Neuronal stem cell (in vitro differentiated cells): ENCODE results near the gene MYL2.

ENCODE experiments used
- DNase-seq: peaks from one replicate; pipeline ENCODE4 v3.0.0-alpha.2; 2013; ENCODE audit warnings: low spot score
- H2AFZ ChIP-seq: one replicate; pipeline ENCODE4 v1.6.1; 2013; ENCODE audit warnings: mild to moderate bottlenecking, low read length, inconsistent platforms
- H2AK5ac ChIP-seq: 2 replicates; pipeline ENCODE4 v1.6.1; 2013; ENCODE audit warnings: low read depth, mild to moderate bottlenecking, inconsistent platforms, low read length, moderate library complexity, mixed read lengths
- H2BK120ac ChIP-seq: 2 replicates; pipeline ENCODE4 v1.6.1; 2013; ENCODE audit warnings: low read depth, mild to moderate bottlenecking, inconsistent platforms, low read length, moderate library complexity, mixed read lengths
- H2BK12ac ChIP-seq: one replicate; pipeline ENCODE4 v1.6.1; 2013; ENCODE audit warnings: low read length, inconsistent platforms
- H2BK15ac ChIP-seq: 2 replicates; pipeline ENCODE4 v1.6.1; 2013; ENCODE audit warnings: mild to moderate bottlenecking, low read length, inconsistent platforms, mixed read lengths
- H2BK5ac ChIP-seq: one replicate; pipeline ENCODE4 v1.6.1; 2013; ENCODE audit warnings: inconsistent platforms, mild to moderate bottlenecking, low read length, moderate library complexity
- H3K14ac ChIP-seq: one replicate; pipeline ENCODE4 v1.6.1; 2013; ENCODE audit warnings: low read length, inconsistent platforms
- H3K18ac ChIP-seq: 2 replicates; pipeline ENCODE4 v1.6.1; 2013; ENCODE audit warnings: low read length, inconsistent platforms
- H3K23ac ChIP-seq: 2 replicates; pipeline ENCODE4 v1.6.1; 2013; ENCODE audit warnings: low read depth, mild to moderate bottlenecking, mixed read lengths, low read length, inconsistent platforms; ENCODE audit not compliant: poor library complexity
- H3K27ac ChIP-seq: replicated peaks from 3 replicates; pipeline ENCODE4 v1.5.1; 2013; ENCODE audit warnings: low read length, inconsistent platforms
- H3K27me3 ChIP-seq, 3 experiments: 2 replicates each; pipeline ENCODE4 v1.6.1; 2013; ENCODE audit warnings: low read length in 3 of 3, mild to moderate bottlenecking in 2 of 3, inconsistent platforms in 1 of 3, low read depth in 1 of 3, mixed read lengths in 1 of 3, moderate library complexity in 1 of 3; ENCODE audit not compliant: control insufficient read depth in 3 of 3, insufficient read depth in 3 of 3
- H3K36me3 ChIP-seq, 2 donors: replicated peaks in 1 of 2; 2 replicates each; pipeline ENCODE4 v1.6.1; 2013; ENCODE audit warnings: low read length in 2 of 2; ENCODE audit not compliant: control insufficient read depth in 2 of 2, insufficient read depth in 2 of 2
- H3K4ac ChIP-seq: 2 replicates; pipeline ENCODE4 v1.6.1; 2013; ENCODE audit warnings: inconsistent platforms, mild to moderate bottlenecking, low read length, moderate library complexity
- H3K4me1 ChIP-seq, 2 donors: 1 replicate in 1 of 2; 2 replicates in 1 of 2; pipeline ENCODE4 v1.6.1; 2013; ENCODE audit warnings: low read length in 2 of 2, low read depth in 1 of 2; ENCODE audit not compliant: control insufficient read depth in 2 of 2, insufficient read depth in 1 of 2
- H3K4me2 ChIP-seq: one replicate; pipeline ENCODE4 v1.6.1; 2013; ENCODE audit warnings: mild to moderate bottlenecking, low read length, inconsistent platforms; ENCODE audit not compliant: insufficient read depth, poor library complexity, severe bottlenecking
- H3K4me3 ChIP-seq, 2 donors: 2 replicates each; pipeline ENCODE4 v1.5.1; 2013; ENCODE audit warnings: low read length in 2 of 2, mild to moderate bottlenecking in 2 of 2, inconsistent platforms in 1 of 2, moderate library complexity in 1 of 2
- H3K79me1 ChIP-seq: one replicate; pipeline ENCODE4 v1.6.1; 2013; ENCODE audit warnings: low read depth, mild to moderate bottlenecking, inconsistent platforms, low read length, moderate library complexity
- H3K9ac ChIP-seq: one replicate; pipeline ENCODE4 v1.6.1; 2013; ENCODE audit warnings: mild to moderate bottlenecking, low read depth, low read length, inconsistent platforms; ENCODE audit not compliant: poor library complexity
- H3K9me3 ChIP-seq, 2 donors: replicated peaks in 1 of 2; 2 replicates each; pipeline versions ENCODE3 to v1.6.1; 2013; ENCODE audit warnings: low read length in 2 of 2, mild to moderate bottlenecking in 2 of 2, inconsistent platforms in 1 of 2, low read depth in 1 of 2, mixed read lengths in 1 of 2, moderate library complexity in 1 of 2; ENCODE audit not compliant: control insufficient read depth in 2 of 2, insufficient read depth in 1 of 2
- H4K8ac ChIP-seq: one replicate; pipeline ENCODE4 v1.6.1; 2013; ENCODE audit warnings: low read depth, mild to moderate bottlenecking, inconsistent platforms, low read length, moderate library complexity
- H4K91ac ChIP-seq: one replicate; pipeline ENCODE4 v1.6.1; 2013; ENCODE audit warnings: low read length, low read depth, mild to moderate bottlenecking, inconsistent platforms; ENCODE audit not compliant: poor library complexity
- WGBS, 2 donors: extraction: QIAGEN DNeasy Blood & Tissue Kit; methylation state at CpG; one replicate each; pipeline ENCODE4 v1.1.7; 2013; ENCODE audit warnings: missing lambda C conversion rate in 2 of 2, mixed read lengths in 1 of 2; ENCODE audit not compliant: insufficient read length in 2 of 2, insufficient replicate concordance in 1 of 2; ENCODE audit errors: extremely low coverage in 2 of 2; 5-methylcytosine and 5-hydroxymethylcytosine counted together

MYL2 gene

DNA sequence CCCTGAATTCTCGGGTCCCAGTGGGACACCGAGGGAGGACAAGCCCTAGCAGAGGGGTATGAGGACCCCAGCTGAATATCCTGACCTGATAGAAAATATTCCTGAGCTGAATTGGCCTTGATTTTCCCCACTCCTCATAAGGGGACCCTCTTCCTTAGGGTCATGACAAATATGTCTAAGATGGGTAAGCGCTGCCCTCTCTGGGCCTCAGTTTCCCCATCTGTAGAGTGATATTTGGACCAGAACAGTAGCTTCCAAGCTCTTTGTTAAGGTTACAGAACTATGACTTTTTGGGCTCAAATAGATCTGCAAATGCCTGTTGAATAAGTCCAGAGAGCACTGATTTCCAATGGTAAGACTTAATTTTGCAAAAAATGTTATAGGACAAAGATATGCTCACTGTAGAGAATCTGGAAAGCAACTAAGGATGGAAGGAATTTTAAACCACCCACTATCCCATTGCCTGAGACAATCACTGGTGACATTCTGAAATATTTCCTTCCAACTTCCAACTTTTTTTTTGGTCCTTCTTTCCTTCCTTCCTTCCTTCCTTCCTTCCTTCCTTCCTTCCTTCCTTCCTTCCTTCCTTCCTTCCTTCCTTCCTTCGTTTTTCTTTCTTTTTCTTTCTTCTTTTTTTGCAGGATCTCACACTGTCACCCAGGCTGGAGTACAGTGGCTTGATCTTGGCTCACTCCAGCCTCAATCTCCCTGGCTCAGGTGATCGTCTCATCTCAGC lies 32.0 kb downstream of the MYL2 start:
- no peak overlapping the region for H3K4me3 ChIP-seq
- no peak overlapping the region for H2BK5ac ChIP-seq

DNA sequence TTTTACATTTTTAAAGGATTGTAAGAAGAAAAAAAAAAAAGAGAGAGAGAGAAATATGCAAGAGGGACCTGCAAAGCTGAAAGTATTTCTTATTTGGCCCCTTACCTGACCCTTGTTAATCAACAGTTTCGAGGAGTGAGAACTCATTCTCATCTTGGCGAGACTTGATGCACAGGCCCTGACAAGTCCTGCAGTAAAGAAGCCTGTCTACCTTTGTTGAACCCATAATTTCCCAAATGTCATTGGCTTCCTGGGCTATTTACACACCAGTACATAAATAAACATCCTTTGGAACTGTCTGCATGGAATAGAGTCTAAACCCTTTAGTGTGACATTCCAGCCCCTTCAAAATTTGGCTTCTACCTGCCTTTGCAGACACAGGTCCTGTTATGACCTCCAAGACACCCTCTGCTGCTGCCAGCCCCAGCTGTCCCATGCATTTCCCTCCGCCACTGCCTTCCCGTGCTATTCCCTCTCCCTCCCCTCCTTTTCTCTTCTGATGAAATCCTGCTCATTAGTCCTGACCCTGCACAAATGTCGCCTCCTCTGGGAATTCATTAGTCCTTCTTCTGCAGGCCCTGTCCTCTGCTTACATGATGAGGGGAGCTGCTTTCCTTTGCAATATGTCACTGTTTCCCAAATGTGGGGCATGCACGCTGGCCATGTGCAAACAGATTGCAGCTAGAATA lies 35.1 kb downstream of the MYL2 start:
- H3K18ac ChIP-seq = no peak overlapping the region
- H3K4me2 ChIP-seq = no peak overlapping the region
- H3K4me1 ChIP-seq = peaks cover 0 to 2% of the 10 kb centered on the region in 2 donors
- H3K23ac ChIP-seq = no peak overlapping the region
- H2BK15ac ChIP-seq = no peak overlapping the region
- no peak overlapping the region for H3K14ac ChIP-seq
- H3K27me3 ChIP-seq = peaks cover 0 to 4% (median 0%) of the 10 kb centered on the region in 3 experiments
- no peaks in the 10 kb centered on the region for H3K36me3 ChIP-seq
- H3K9ac ChIP-seq = no peak overlapping the region
- H3K4me3 ChIP-seq = no peak overlapping the region
- no peak overlapping the region for H2BK5ac ChIP-seq
- H3K9me3 ChIP-seq = no peaks in the 10 kb centered on the region
- no peak overlapping the region for H4K8ac ChIP-seq
- no peaks in the 10 kb centered on the region for H3K79me1 ChIP-seq
- H3K27ac ChIP-seq = peak overlapping the region; percentile 37
- WGBS, 2 donors = no CpG with 5 or more reads among the region's 6 CpGs
- no peak overlapping the region for H2AK5ac ChIP-seq
- no peak overlapping the region for H4K91ac ChIP-seq
- H3K4ac ChIP-seq = no peak overlapping the region
- H2BK12ac ChIP-seq = no peak overlapping the region
- H2BK120ac ChIP-seq = no peak overlapping the region
- peak overlapping the region; percentile 61 for H2AFZ ChIP-seq
- DNase-seq = peak; percentile 49

More for the DNA sequence above, 32.0 kb downstream of the MYL2 start:
- H3K9me3 ChIP-seq = no peaks in the 10 kb centered on the region
- H3K36me3 ChIP-seq = no peaks in the 10 kb centered on the region
- no peak overlapping the region for H3K18ac ChIP-seq
- peaks cover 0 to 2% of the 10 kb centered on the region in 2 donors for H3K4me1 ChIP-seq
- H3K27ac ChIP-seq = no peak overlapping the region
- H2AK5ac ChIP-seq = no peak overlapping the region
- H3K4ac ChIP-seq = no peak overlapping the region
- DNase-seq = no peak
- no CpG with 5 or more reads among the region's 5 CpGs for WGBS, 2 donors
- H2BK12ac ChIP-seq = no peak overlapping the region
- no peak overlapping the region for H3K14ac ChIP-seq
- H4K8ac ChIP-seq = no peak overlapping the region
- H3K9ac ChIP-seq = no peak overlapping the region
- no peak overlapping the region for H4K91ac ChIP-seq
- no peak overlapping the region for H3K4me2 ChIP-seq
- H3K79me1 ChIP-seq = no peaks in the 10 kb centered on the region
- peaks cover 0 to 8% (median 0%) of the 10 kb centered on the region in 3 experiments for H3K27me3 ChIP-seq
- H2AFZ ChIP-seq = no peak overlapping the region
- no peak overlapping the region for H2BK120ac ChIP-seq
- no peak overlapping the region for H2BK15ac ChIP-seq
- no peak overlapping the region for H3K23ac ChIP-seq

DNA sequence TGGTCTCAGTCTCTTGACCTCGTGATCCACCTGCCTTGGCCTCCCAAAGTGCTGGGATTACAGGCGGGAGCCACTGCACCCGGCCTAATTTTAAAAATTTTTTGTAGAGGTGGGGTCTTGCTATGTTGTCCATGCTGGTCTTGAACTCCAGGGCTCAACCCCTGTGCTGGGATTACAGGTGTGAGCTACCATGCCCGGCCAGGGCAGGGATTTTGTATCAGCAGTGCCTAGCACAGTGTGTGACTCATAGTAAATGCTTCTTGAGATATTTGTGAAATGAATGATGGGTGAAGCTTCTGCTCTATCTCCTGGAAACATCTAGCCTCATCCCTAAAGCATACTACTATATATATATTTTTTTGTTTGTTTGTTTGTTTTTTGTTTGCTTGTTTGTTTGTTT lies 37.1 kb downstream of the MYL2 start:
- Histone ChIP-seq H3K27ac (no peak overlapping the region), H3K18ac (no peak overlapping the region), H2BK15ac (no peak overlapping the region), H3K4me2 (no peak overlapping the region), H3K9me3 (no peaks in the 10 kb centered on the region), H3K36me3 (no peaks in the 10 kb centered on the region), H2BK5ac (no peak overlapping the region), H2AFZ (no peak overlapping the region), H4K91ac (no peak overlapping the region), H3K4ac (no peak overlapping the region), H3K79me1 (no peaks in the 10 kb centered on the region), H3K4me1 (peaks cover 0 to 2% of the 10 kb centered on the region in 2 donors), H3K14ac (no peak overlapping the region), H2BK12ac (no peak overlapping the region), H2AK5ac (no peak overlapping the region), H3K9ac (no peak overlapping the region), H3K27me3 (peaks cover 0 to 4% (median 0%) of the 10 kb centered on the region in 3 experiments), H4K8ac (no peak overlapping the region), H3K23ac (no peak overlapping the region), H3K4me3 (no peak overlapping the region), H2BK120ac (no peak overlapping the region)
- WGBS, 2 donors = no CpG with 5 or more reads among the region's 4 CpGs
- no peak for DNase-seq

DNA sequence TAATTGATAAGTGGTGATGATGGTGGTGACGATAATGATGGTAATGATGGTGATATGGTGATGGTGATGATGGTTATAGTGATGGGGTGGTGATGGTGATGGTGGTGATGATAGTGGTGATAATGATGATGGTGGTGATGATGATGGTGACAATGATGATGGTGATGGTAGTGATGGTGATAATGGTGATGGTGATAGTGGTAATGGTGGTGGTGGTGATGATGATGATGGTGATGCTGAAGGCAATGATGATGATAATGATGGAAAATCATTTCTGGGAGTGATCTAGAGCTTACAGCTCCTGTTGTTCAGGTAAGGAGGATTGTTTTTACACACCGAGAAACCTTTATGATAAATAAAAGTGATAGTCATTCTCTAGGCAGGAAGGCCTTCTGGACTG lies 39.7 kb downstream of the MYL2 start:
- no peak overlapping the region for H2BK5ac ChIP-seq

More for the DNA sequence above, 39.7 kb downstream of the MYL2 start:
- H3K4me2 ChIP-seq = no peak overlapping the region
- H2BK120ac ChIP-seq = no peak overlapping the region
- H3K9me3 ChIP-seq = no peaks in the 10 kb centered on the region
- H3K4me1 ChIP-seq = peaks cover 0 to 2% of the 10 kb centered on the region in 2 donors
- no peak overlapping the region for H4K91ac ChIP-seq
- H3K9ac ChIP-seq = no peak overlapping the region
- H2AK5ac ChIP-seq = no peak overlapping the region
- no peaks in the 10 kb centered on the region for H3K36me3 ChIP-seq
- H3K23ac ChIP-seq = no peak overlapping the region
- H2BK15ac ChIP-seq = no peak overlapping the region
- H3K27ac ChIP-seq = no peak overlapping the region
- no peak overlapping the region for H3K14ac ChIP-seq
- peaks cover 0 to 4% (median 0%) of the 10 kb centered on the region in 3 experiments for H3K27me3 ChIP-seq
- H3K4ac ChIP-seq = no peak overlapping the region
- no peak overlapping the region for H3K18ac ChIP-seq
- H3K79me1 ChIP-seq = no peaks in the 10 kb centered on the region
- H2AFZ ChIP-seq = no peak overlapping the region
- DNase-seq = no peak
- no CpG with 5 or more reads among the region's 2 CpGs for WGBS, 2 donors
- H4K8ac ChIP-seq = no peak overlapping the region
- H2BK12ac ChIP-seq = no peak overlapping the region
- no peak overlapping the region for H3K4me3 ChIP-seq
